Activated CD8-positive, alpha-beta memory T cell treated with anti-CD3 and anti-CD28 coated beads for 1 hour (primary cell): ENCODE data around the gene OCA2.

Source experiments
- DNase-seq, 2 donors: peaks; one replicate each; pipeline ENCODE4 v3.0.0-alpha.2; 2020; ENCODE audit warnings: low read depth in 1 of 2; ENCODE audit errors: extremely low read depth in 1 of 2

Gene OCA2

GRCh38 chr15:28082891-28083684 is 16.0 kb downstream of the OCA2 start:
- no peak for DNase-seq

- no peak for DNase-seq
Observed at GRCh38 chr15:28081594-28081993, 17.5 kb downstream of the OCA2 start.

- DNase-seq = no peak
Observed at GRCh38 chr15:28080386-28080785, 18.7 kb downstream of the OCA2 start.

GRCh38 chr15:28079313-28079969 is 19.7 kb downstream of the OCA2 start:
- no peak for DNase-seq

GRCh38 chr15:28078191-28078719 is 20.9 kb downstream of the OCA2 start:
- DNase-seq = no peak

- DNase-seq = no peak
Observed at GRCh38 chr15:28075573-28075972, 23.5 kb downstream of the OCA2 start.

GRCh38 chr15:28068930-28069329 is 30.2 kb downstream of the OCA2 start:
- DNase-seq = no peak

- DNase-seq = no peak
Observed at GRCh38 chr15:28066231-28066630, 32.9 kb downstream of the OCA2 start.

GRCh38 chr15:28060005-28060404 is 39.1 kb downstream of the OCA2 start:
- DNase-seq = no peak

- no peak for DNase-seq
Observed at GRCh38 chr15:28058082-28058481, 41.0 kb downstream of the OCA2 start.

GRCh38 chr15:28051955-28052633 is 47.0 kb downstream of the OCA2 start:
- DNase-seq = no peak

GRCh38 chr15:28049581-28049980 is 49.5 kb downstream of the OCA2 start:
- DNase-seq = no peak

GRCh38 chr15:28047277-28047676 is 51.8 kb downstream of the OCA2 start:
- no peak for DNase-seq

- no peak for DNase-seq
Observed at GRCh38 chr15:28044121-28044672, 54.9 kb downstream of the OCA2 start.

GRCh38 chr15:28043691-28044091 is 55.4 kb downstream of the OCA2 start:
- DNase-seq = no peak

GRCh38 chr15:28037969-28038590 is 61.0 kb downstream of the OCA2 start:
- no peak for DNase-seq

- no peak for DNase-seq
Observed at GRCh38 chr15:28033443-28033842, 65.7 kb downstream of the OCA2 start.

- no peak for DNase-seq
Observed at GRCh38 chr15:28030801-28031200, 68.3 kb downstream of the OCA2 start.

GRCh38 chr15:28027714-28028076 is 71.4 kb downstream of the OCA2 start:
- DNase-seq = no peak

- DNase-seq = no peak
Observed at GRCh38 chr15:28026764-28027713, 72.1 kb downstream of the OCA2 start.
